ENCODE results near the gene ZKSCAN8. TPM values are rescaled to one million over a fixed set of nuclear protein-coding genes. Genes with fewer than 3 reads are reported as not detected.
A peak's percentile ranks its signal among the peaks of the same experiment; 100 is the strongest.

The ZKSCAN8 gene
- total RNA-seq, 1 donor from 2014 or later, result 18.2 TPM

- H3K4me1 Mint-ChIP-seq (ENCODE audit: low read depth), result no peaks in the 10 kb centered on the region
- H3K4me3 Mint-ChIP-seq, result no peak overlapping the region
- H3K27ac Mint-ChIP-seq, result no peak overlapping the region
- intact Hi-C loops (cut with micrococcal nuclease), result no loop called here
- peaks cover 92% of the 10 kb centered on the region for H3K36me3 Mint-ChIP-seq (ENCODE audit: low read depth)
- DNase-seq (ENCODE audit: low spot score), result no peak
- H3K9me3 Mint-ChIP-seq, result peaks cover 41% of the 10 kb centered on the region
- no peaks in the 10 kb centered on the region for H3K27me3 Mint-ChIP-seq (ENCODE audit: insufficient read depth)
These were observed 10.8 kb downstream of the ZKSCAN8 start for GRCh38 chr6:28152531-28152930.

- no peak overlapping the region for H3K27ac Mint-ChIP-seq
- no peaks in the 10 kb centered on the region for H3K4me1 Mint-ChIP-seq (ENCODE audit: low read depth)
- H3K4me3 Mint-ChIP-seq, result no peak overlapping the region
- no peaks in the 10 kb centered on the region for H3K27me3 Mint-ChIP-seq (ENCODE audit: insufficient read depth)
- peaks cover 42% of the 10 kb centered on the region for H3K9me3 Mint-ChIP-seq
- intact Hi-C loops (cut with micrococcal nuclease), result no loop called here
- H3K36me3 Mint-ChIP-seq (ENCODE audit: low read depth), result peaks cover 90% of the 10 kb centered on the region
- DNase-seq (ENCODE audit: low spot score), result no peak
These were observed 11.9 kb downstream of the ZKSCAN8 start for GRCh38 chr6:28153546-28153945.

GRCh38 chr6:28154357-28154756, 12.7 kb downstream of the ZKSCAN8 start:
- Mint-ChIP-seq H3K27me3 (ENCODE audit: insufficient read depth) (no peaks in the 10 kb centered on the region), H3K4me3 (no peak overlapping the region), H3K36me3 (ENCODE audit: low read depth) (peaks cover 91% of the 10 kb centered on the region), H3K9me3 (peaks cover 50% of the 10 kb centered on the region), H3K27ac (no peak overlapping the region), H3K4me1 (ENCODE audit: low read depth) (no peaks in the 10 kb centered on the region)
- intact Hi-C loops (cut with micrococcal nuclease), result no loop called here
- DNase-seq (ENCODE audit: low spot score), result no peak

GRCh38 chr6:28158318-28158717, 16.6 kb downstream of the ZKSCAN8 start:
- no peak overlapping the region for H3K4me3 Mint-ChIP-seq
- H3K36me3 Mint-ChIP-seq (ENCODE audit: low read depth), result peaks cover 77% of the 10 kb centered on the region
- H3K27ac Mint-ChIP-seq, result no peak overlapping the region
- peaks cover 8% of the 10 kb centered on the region for H3K4me1 Mint-ChIP-seq (ENCODE audit: low read depth)
- H3K9me3 Mint-ChIP-seq, result peaks cover 46% of the 10 kb centered on the region
- H3K27me3 Mint-ChIP-seq (ENCODE audit: insufficient read depth), result no peaks in the 10 kb centered on the region
- intact Hi-C loops (cut with micrococcal nuclease), result no loop called here
- DNase-seq (ENCODE audit: low spot score), result no peak

- no peak overlapping the region for H3K4me3 Mint-ChIP-seq
- no peaks in the 10 kb centered on the region for H3K27me3 Mint-ChIP-seq (ENCODE audit: insufficient read depth)
- intact Hi-C loops (cut with micrococcal nuclease), result no loop called here
- no peak for DNase-seq (ENCODE audit: low spot score)
- peaks cover 69% of the 10 kb centered on the region for H3K36me3 Mint-ChIP-seq (ENCODE audit: low read depth)
- no peak overlapping the region for H3K27ac Mint-ChIP-seq
- H3K9me3 Mint-ChIP-seq, result peaks cover 38% of the 10 kb centered on the region
- H3K4me1 Mint-ChIP-seq (ENCODE audit: low read depth), result peaks cover 8% of the 10 kb centered on the region
These were observed 17.4 kb downstream of the ZKSCAN8 start for GRCh38 chr6:28159029-28159607.

GRCh38 chr6:28160233-28160632, 18.6 kb downstream of the ZKSCAN8 start:
- peaks cover 29% of the 10 kb centered on the region for H3K9me3 Mint-ChIP-seq
- no peak for DNase-seq (ENCODE audit: low spot score)
- H3K4me1 Mint-ChIP-seq (ENCODE audit: low read depth), result peaks cover 8% of the 10 kb centered on the region
- peaks cover 58% of the 10 kb centered on the region for H3K36me3 Mint-ChIP-seq (ENCODE audit: low read depth)
- H3K27me3 Mint-ChIP-seq (ENCODE audit: insufficient read depth), result no peaks in the 10 kb centered on the region
- no peak overlapping the region for H3K4me3 Mint-ChIP-seq
- no peak overlapping the region for H3K27ac Mint-ChIP-seq
- intact Hi-C loops (cut with micrococcal nuclease), result no loop called here

- Mint-ChIP-seq H3K4me3 (peak overlapping the region; percentile 43), H3K4me1 (ENCODE audit: low read depth) (peaks cover 8% of the 10 kb centered on the region), H3K9me3 (peaks cover 28% of the 10 kb centered on the region), H3K27ac (no peak overlapping the region), H3K36me3 (ENCODE audit: low read depth) (peaks cover 47% of the 10 kb centered on the region), H3K27me3 (ENCODE audit: insufficient read depth) (no peaks in the 10 kb centered on the region)
- peak; percentile 54 for DNase-seq (ENCODE audit: low spot score)
- intact Hi-C loops (cut with micrococcal nuclease), result no loop called here
These were observed 19.9 kb downstream of the ZKSCAN8 start for GRCh38 chr6:28161410-28162079.

GRCh38 chr6:28165563-28165962, 23.9 kb downstream of the ZKSCAN8 start:
- Mint-ChIP-seq H3K4me3 (no peak overlapping the region), H3K4me1 (ENCODE audit: low read depth) (peaks cover 8% of the 10 kb centered on the region), H3K9me3 (peaks cover 19% of the 10 kb centered on the region), H3K27ac (no peak overlapping the region), H3K36me3 (ENCODE audit: low read depth) (peaks cover 10% of the 10 kb centered on the region), H3K27me3 (ENCODE audit: insufficient read depth) (no peaks in the 10 kb centered on the region)
- intact Hi-C loops (cut with micrococcal nuclease), result no loop called here
- no peak for DNase-seq (ENCODE audit: low spot score)

- H3K27me3 Mint-ChIP-seq (ENCODE audit: insufficient read depth), result no peaks in the 10 kb centered on the region
- H3K9me3 Mint-ChIP-seq, result peaks cover 9% of the 10 kb centered on the region
- intact Hi-C loops (cut with micrococcal nuclease), result no loop called here
- H3K4me3 Mint-ChIP-seq, result no peak overlapping the region
- H3K36me3 Mint-ChIP-seq (ENCODE audit: low read depth), result peaks cover 5% of the 10 kb centered on the region
- H3K27ac Mint-ChIP-seq, result no peak overlapping the region
- no peaks in the 10 kb centered on the region for H3K4me1 Mint-ChIP-seq (ENCODE audit: low read depth)
- no peak for DNase-seq (ENCODE audit: low spot score)
These were observed 25.4 kb downstream of the ZKSCAN8 start for GRCh38 chr6:28167068-28167467.

- intact Hi-C loops (cut with micrococcal nuclease), result no loop called here
- Mint-ChIP-seq H3K4me3 (no peak overlapping the region), H3K36me3 (ENCODE audit: low read depth) (no peaks in the 10 kb centered on the region), H3K9me3 (peaks cover 4% of the 10 kb centered on the region), H3K27me3 (ENCODE audit: insufficient read depth) (no peaks in the 10 kb centered on the region), H3K27ac (no peak overlapping the region), H3K4me1 (ENCODE audit: low read depth) (no peaks in the 10 kb centered on the region)
- no peak for DNase-seq (ENCODE audit: low spot score)
These were observed 26.2 kb downstream of the ZKSCAN8 start for GRCh38 chr6:28167926-28168325.

- Mint-ChIP-seq H3K4me3 (no peak overlapping the region), H3K36me3 (ENCODE audit: low read depth) (no peaks in the 10 kb centered on the region), H3K27me3 (ENCODE audit: insufficient read depth) (peaks cover 3% of the 10 kb centered on the region), H3K9me3 (peaks cover 11% of the 10 kb centered on the region), H3K27ac (no peak overlapping the region), H3K4me1 (ENCODE audit: low read depth) (no peaks in the 10 kb centered on the region)
- no peak for DNase-seq (ENCODE audit: low spot score)
- intact Hi-C loops (cut with micrococcal nuclease), result no loop called here
These were observed 29.6 kb downstream of the ZKSCAN8 start for GRCh38 chr6:28171271-28171670.

- peaks cover 17% of the 10 kb centered on the region for H3K9me3 Mint-ChIP-seq
- intact Hi-C loops (cut with micrococcal nuclease), result no loop called here
- peaks cover 3% of the 10 kb centered on the region for H3K27me3 Mint-ChIP-seq (ENCODE audit: insufficient read depth)
- H3K36me3 Mint-ChIP-seq (ENCODE audit: low read depth), result peaks cover under 1% of the 10 kb centered on the region
- H3K27ac Mint-ChIP-seq, result no peak overlapping the region
- no peak overlapping the region for H3K4me3 Mint-ChIP-seq
- no peak for DNase-seq (ENCODE audit: low spot score)
- H3K4me1 Mint-ChIP-seq (ENCODE audit: low read depth), result no peaks in the 10 kb centered on the region
These were observed 30.3 kb downstream of the ZKSCAN8 start for GRCh38 chr6:28172006-28172405.

- peaks cover 3% of the 10 kb centered on the region for H3K27me3 Mint-ChIP-seq (ENCODE audit: insufficient read depth)
- H3K27ac Mint-ChIP-seq, result no peak overlapping the region
- H3K9me3 Mint-ChIP-seq, result peaks cover 15% of the 10 kb centered on the region
- DNase-seq (ENCODE audit: low spot score), result no peak
- intact Hi-C loops (cut with micrococcal nuclease), result no loop called here
- H3K36me3 Mint-ChIP-seq (ENCODE audit: low read depth), result peaks cover 2% of the 10 kb centered on the region
- no peaks in the 10 kb centered on the region for H3K4me1 Mint-ChIP-seq (ENCODE audit: low read depth)
- no peak overlapping the region for H3K4me3 Mint-ChIP-seq
These were observed 34.7 kb downstream of the ZKSCAN8 start for GRCh38 chr6:28176373-28176772.

Data from activated T-helper 1 cell treated with anti-CD3 and anti-CD28 coated beads, Interleukin-12 subunit alpha, Interleukin-12 subunit beta, Interleukin-2, Interleukin-4 antibody, amounts not matched to agents 30 ng/mL and 10 ng/mL and 1 ng/mL, durations not matched to agents 14 hours and 24 hours and 36 hours (primary cell).